Suprapubic skin (tissue), 4 donors: ENCODE measurements around the gene FAM219A.

Source experiments
- CTCF ChIP-seq, 2 donors: fragments of 200-600 bp in 1 of 2; fragments of 450-650 bp in 1 of 2; sonication (generic) in 1 of 2; IDR thresholded peaks; one replicate each; pipeline ENCODE4 v1.5.1; 2016 to 2019; ENCODE audit warnings: antibody characterized with exemption in 2 of 2, mild to moderate bottlenecking in 1 of 2, moderate library complexity in 1 of 2
- EP300 ChIP-seq: sonication (generic); formaldehyde crosslinking; IDR thresholded peaks from one replicate; pipeline ENCODE4 v1.6.1; 2017; ENCODE audit warnings: antibody characterized with exemption
- POLR2A ChIP-seq, 2 donors: fragments of 450-650 bp; IDR thresholded peaks; one replicate each; pipeline ENCODE4 v1.6.1; 2017; ENCODE audit warnings: antibody characterized with exemption in 2 of 2, mild to moderate bottlenecking in 2 of 2, moderate library complexity in 2 of 2
- POLR2AphosphoS5 ChIP-seq, 3 donors: sonication (generic); formaldehyde crosslinking; IDR thresholded peaks; one replicate each; pipeline ENCODE4 v1.6.1; 2017; ENCODE audit warnings: antibody characterized with exemption in 3 of 3

- TF ChIP-seq EP300 = no peak
- TF ChIP-seq CTCF (IDR thresholded peaks at IDR 0.05) = no peak
- no peak for TF ChIP-seq POLR2AphosphoS5 (IDR thresholded peaks at IDR 0.05)
- no peak for TF ChIP-seq POLR2A (IDR thresholded peaks at IDR 0.05)
Observed at GRCh38 chr9:34446468-34446891, 11.9 kb downstream of the FAM219A start.
